SK-N-SH (cell line): ENCODE results near the gene GPN3. TPM values are rescaled to one million over a fixed set of nuclear protein-coding genes. Genes with fewer than 3 reads are reported as not detected.

ENCODE experiments used
- CTCF ChIA-PET: fragments of 300-600, 350-600 bp; formaldehyde crosslinking; extraction: SDS; loops from one replicate; lab custom pipeline; 2021; lab: Yijun Ruan, JAX
- POLR2A ChIA-PET: fragments of 350-600 bp; sonication (Branson Sonifier 250); formaldehyde crosslinking; extraction: SDS; loops from one replicate; lab custom pipeline; 2020; ENCODE audit warnings: antibody characterized with exemption, inconsistent platforms; lab: Yijun Ruan, JAX
- DNase-seq: peaks from one replicate; pipeline ENCODE4 v3.0.0; 2012
- H2AFZ ChIP-seq: fragments of 200-600 bp; sonication (generic); 2 replicates; pipeline ENCODE4 v1.8.1; 2016; ENCODE audit warnings: antibody characterized with exemption, mild to moderate bottlenecking, low read depth
- H3F3A ChIP-seq: fragments of 200-600 bp; sonication (generic); replicated peaks from 2 replicates; pipeline ENCODE3; 2016; ENCODE audit warnings: antibody characterized with exemption, mild to moderate bottlenecking; ENCODE audit not compliant: insufficient read depth
- H3K27ac ChIP-seq, 2 experiments: fragments of 200-500 bp in 1 of 2; fragments of 200-600 bp in 1 of 2; sonication (Bioruptor generic) in 1 of 2; sonication (generic), shearing (Covaris generic) in 1 of 2; 2 replicates each; pipeline versions ENCODE4 v1.5.1 to v1.6.1; 2014 to 2016; ENCODE audit warnings: low read depth in 2 of 2, inconsistent platforms in 1 of 2, low read length in 1 of 2, mild to moderate bottlenecking in 1 of 2, mixed read lengths in 1 of 2
- H3K27me3 ChIP-seq: fragments of 200-600 bp; sonication (generic), shearing (Covaris generic); 2 replicates; pipeline ENCODE4 v1.6.1; 2016; ENCODE audit warnings: mixed run types; ENCODE audit not compliant: insufficient read depth
- H3K36me3 ChIP-seq, 2 experiments: fragments of 200-500 bp in 1 of 2; fragments of 200-600 bp in 1 of 2; sonication (Bioruptor generic) in 1 of 2; sonication (generic) in 1 of 2; replicated peaks in 1 of 2; 2 replicates each; pipeline versions ENCODE3 to v1.5.1; 2014 to 2016; ENCODE audit warnings: low read length in 1 of 2, mild to moderate bottlenecking in 1 of 2; ENCODE audit not compliant: insufficient read depth in 2 of 2, control insufficient read depth in 1 of 2
- H3K4me1 ChIP-seq, 2 experiments: fragments of 200-500 bp in 1 of 2; fragments of 200-600 bp in 1 of 2; sonication (Bioruptor generic) in 1 of 2; sonication (generic), shearing (Covaris generic) in 1 of 2; 2 replicates each; pipeline versions ENCODE4 v1.5.1 to v1.6.1; 2014 to 2016; ENCODE audit warnings: low read depth in 1 of 2, low read length in 1 of 2, mixed run types in 1 of 2; ENCODE audit not compliant: insufficient read depth in 2 of 2, control insufficient read depth in 1 of 2
- H3K4me2 ChIP-seq: fragments of 200-600 bp; sonication (generic), shearing (Covaris generic); 2 replicates; pipeline ENCODE4 v1.6.1; 2017; ENCODE audit warnings: mixed run types
- H3K4me3 ChIP-seq, 2 experiments: fragments of 200-500 bp in 1 of 2; fragments of 200-600 bp in 1 of 2; sonication (Bioruptor generic) in 1 of 2; sonication (generic), shearing (Covaris generic) in 1 of 2; 2 replicates each; pipeline versions ENCODE4 v1.5.1 to v1.8.1; 2014 to 2016; ENCODE audit warnings: low read depth in 2 of 2, inconsistent platforms in 1 of 2, low read length in 1 of 2, mild to moderate bottlenecking in 1 of 2, mixed read lengths in 1 of 2, moderate library complexity in 1 of 2
- H3K79me2 ChIP-seq: fragments of 200-600 bp; sonication (generic); 2 replicates; pipeline ENCODE4 v1.8.1; 2017; ENCODE audit warnings: mild to moderate bottlenecking; ENCODE audit not compliant: insufficient read depth
- H3K9ac ChIP-seq: fragments of 200-600 bp; sonication (generic); 2 replicates; pipeline ENCODE4 v1.6.1; 2017; ENCODE audit warnings: mixed run types
- H3K9me2 ChIP-seq: fragments of 200-600 bp; sonication (generic); 2 replicates; pipeline ENCODE4 v1.6.1; 2017; ENCODE audit warnings: mixed run types
- H3K9me3 ChIP-seq: fragments of 200-600 bp; sonication (generic); 2 replicates; pipeline ENCODE4 v1.6.1; 2017; ENCODE audit warnings: mixed run types, mild to moderate bottlenecking, moderate library complexity
- H4K20me1 ChIP-seq: fragments of 200-600 bp; sonication (generic); 2 replicates; pipeline ENCODE4 v1.6.1; 2017; ENCODE audit warnings: mild to moderate bottlenecking, mixed run types; ENCODE audit not compliant: insufficient read depth
- CHD2 ChIP-seq: fragments of 150-350 bp; IDR thresholded peaks from 2 replicates; pipeline ENCODE4 v1.6.1; 2018; ENCODE audit warnings: low read length; ENCODE audit not compliant: partially characterized antibody
- ELF1 ChIP-seq: IDR thresholded peaks from 2 replicates; pipeline ENCODE4 v1.4.0; 2012
- EP300 ChIP-seq, 2 experiments: IDR thresholded peaks; 2 replicates each; pipeline versions ENCODE4 v1.4.0 to v1.6.1; 2012; ENCODE audit warnings: borderline replicate concordance in 1 of 2, low read depth in 1 of 2, low read length in 1 of 2
- FOXM1 ChIP-seq: IDR thresholded peaks from 2 replicates; pipeline ENCODE4 v1.4.0; 2012; ENCODE audit warnings: low read depth, mild to moderate bottlenecking
- MXI1 ChIP-seq: IDR thresholded peaks from 2 replicates; pipeline ENCODE4 v1.6.1; 2012; ENCODE audit warnings: mild to moderate bottlenecking, low read depth, low read length, improper control_type of control experiment
- NRF1 ChIP-seq: IDR thresholded peaks from 2 replicates; pipeline ENCODE4 v1.6.1; 2012; ENCODE audit warnings: low read depth, mild to moderate bottlenecking, low read length
- RCOR1 ChIP-seq: fragments of 150-350 bp; IDR thresholded peaks from 2 replicates; pipeline ENCODE4 v1.6.1; 2017; ENCODE audit warnings: antibody characterized with exemption, low read length
- RXRA ChIP-seq: IDR thresholded peaks from 2 replicates; pipeline ENCODE4 v1.4.0; 2012; ENCODE audit warnings: low read depth, mild to moderate bottlenecking, borderline replicate concordance
- TCF12 ChIP-seq: IDR thresholded peaks from 2 replicates; pipeline ENCODE4 v1.4.0; 2012
- USF1 ChIP-seq: IDR thresholded peaks from 2 replicates; pipeline ENCODE4 v1.4.0; 2012; ENCODE audit warnings: low read depth, borderline replicate concordance
- WGBS: methylation state at CpG from one replicate; pipeline ENCODE4 v1.1.6; 2017; ENCODE audit warnings: low lambda C conversion rate; 5-methylcytosine and 5-hydroxymethylcytosine counted together
- polyA plus RNA-seq, 3 experiments: library from polyadenylated mRNA; depleted of rRNA; stranded (reverse); fragments of >200 nt; gene quantifications; 2 replicates each; pipeline ENCODE4 v1.2.3, GENCODE V29; 2012
- TF ChIP-seq, protein P1 (sequence below): IDR thresholded peaks from 2 replicates; pipeline ENCODE4; 2012
- TF ChIP-seq, protein P2 (sequence below): fragments of 150-350 bp; IDR thresholded peaks from 2 replicates; pipeline ENCODE4 v1.6.1; 2016; ENCODE audit warnings: mild to moderate bottlenecking, low read depth, low read length
- TF ChIP-seq, protein P3 (sequence below): IDR thresholded peaks from 2 replicates; pipeline ENCODE4 v1.4.0; 2012; ENCODE audit warnings: low read depth, borderline replicate concordance

The GPN3 gene
- polyA plus RNA-seq, 1 of the 3 experiments (the other 2 are of a cell fraction), result 21.6 TPM

DNA sequence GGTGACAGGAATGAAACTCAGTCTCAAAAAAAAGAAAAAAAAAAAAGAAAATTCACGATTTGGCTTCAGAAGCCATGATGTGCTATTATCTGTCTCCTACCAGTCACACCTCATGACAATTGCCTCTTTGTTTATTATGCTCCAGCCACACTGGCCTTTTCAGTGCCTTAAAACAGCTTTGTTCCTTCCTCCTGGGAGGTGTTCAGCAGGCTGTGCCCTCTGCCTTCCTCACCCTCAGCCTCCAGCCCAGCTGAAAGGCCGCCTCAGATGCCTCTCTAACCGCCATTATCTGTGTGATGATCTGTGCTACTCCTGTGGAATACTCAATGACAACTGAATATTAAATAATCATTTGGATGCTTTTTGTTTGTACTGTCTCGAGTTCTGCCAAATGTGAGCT lies 9.3 kb downstream of the GPN3 start (continued):
- TF ChIP-seq RCOR1 (no peak), CHD2 (no peak), ELF1 (no peak), EP300 (IDR thresholded peaks at IDR 0.05; ENCODE audit: borderline replicate concordance in 1 of 2, low read depth in 1 of 2, low read length in 1 of 2) (no peak), USF1 (no peak), FOXM1 (no peak), MXI1 (no peak)
- TF ChIP-seq, protein P1, sequence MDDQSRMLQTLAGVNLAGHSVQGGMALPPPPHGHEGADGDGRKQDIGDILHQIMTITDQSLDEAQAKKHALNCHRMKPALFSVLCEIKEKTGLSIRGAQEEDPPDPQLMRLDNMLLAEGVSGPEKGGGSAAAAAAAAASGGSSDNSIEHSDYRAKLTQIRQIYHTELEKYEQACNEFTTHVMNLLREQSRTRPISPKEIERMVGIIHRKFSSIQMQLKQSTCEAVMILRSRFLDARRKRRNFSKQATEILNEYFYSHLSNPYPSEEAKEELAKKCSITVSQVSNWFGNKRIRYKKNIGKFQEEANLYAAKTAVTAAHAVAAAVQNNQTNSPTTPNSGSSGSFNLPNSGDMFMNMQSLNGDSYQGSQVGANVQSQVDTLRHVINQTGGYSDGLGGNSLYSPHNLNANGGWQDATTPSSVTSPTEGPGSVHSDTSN, result no peak

DNA sequence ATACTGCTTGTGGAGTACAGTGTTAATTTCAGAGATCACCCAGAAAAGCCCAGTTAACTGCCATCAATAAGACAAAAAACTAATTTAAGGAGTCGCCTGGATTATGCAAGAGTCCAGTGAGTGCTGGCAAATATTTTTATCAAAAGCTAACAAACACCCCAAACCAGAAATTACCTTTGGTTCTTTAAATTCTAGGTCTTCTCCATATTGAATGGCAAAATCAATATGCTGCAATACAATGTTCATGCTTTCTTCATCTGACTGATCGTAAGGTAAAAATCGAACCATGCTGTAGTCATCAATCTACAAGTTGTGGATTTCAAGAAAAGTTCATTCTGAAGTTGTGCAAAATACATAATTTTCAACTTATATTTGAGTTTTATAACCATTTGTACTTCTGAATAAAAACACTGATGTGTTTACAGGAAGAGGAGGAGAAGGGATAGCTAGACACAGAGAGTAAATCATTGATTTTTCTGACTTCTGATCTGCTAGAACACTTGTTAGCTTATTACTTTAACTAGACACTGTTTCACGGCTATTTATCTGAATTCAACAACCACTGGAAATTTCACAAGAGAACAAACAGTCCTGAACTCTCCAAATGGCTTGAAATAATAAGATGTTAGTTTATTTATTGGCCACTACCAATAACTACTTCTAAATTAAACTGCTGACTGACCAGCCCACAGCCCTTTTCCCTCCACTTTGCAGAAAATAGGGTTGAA lies 14.3 kb downstream of the GPN3 start:
- Histone ChIP-seq H3F3A (peaks cover 16% of the 10 kb centered on the region), H3K9me3 (no peaks in the 10 kb centered on the region), H3K36me3 (peaks cover 12 to 18% of the 10 kb centered on the region in 2 experiments), H4K20me1 (no peaks in the 10 kb centered on the region), H3K9ac (no peak overlapping the region), H2AFZ (no peak overlapping the region), H3K27ac (no peak overlapping the region), H3K4me3 (no peak overlapping the region), H3K27me3 (no peaks in the 10 kb centered on the region), H3K4me1 (no peaks in the 10 kb centered on the region; a peak in 1 of 4 replicates), H3K4me2 (no peak overlapping the region), H3K79me2 (peaks cover 16% of the 10 kb centered on the region), H3K9me2 (no peaks in the 10 kb centered on the region)
- DNase-seq, result no peak
- WGBS, result 93% methylated on average over 4 of the region's 4 CpGs
- no peak for TF ChIP-seq RXRA
- TF ChIP-seq CHD2, result no peak
- TF ChIP-seq NRF1, result no peak
- CTCF ChIA-PET, result interaction anchor here (1.2 to 7.1 kb wide), 2 partner anchors 10 to 148 kb away, joined by 3 to 101 read pairs; no protein-coding TSS in a partner anchor
- POLR2A ChIA-PET, result interaction anchor here (0.6 kb wide), 1 partner anchor 23 kb away, joined by 3 read pairs; no protein-coding TSS in a partner anchor

DNA sequence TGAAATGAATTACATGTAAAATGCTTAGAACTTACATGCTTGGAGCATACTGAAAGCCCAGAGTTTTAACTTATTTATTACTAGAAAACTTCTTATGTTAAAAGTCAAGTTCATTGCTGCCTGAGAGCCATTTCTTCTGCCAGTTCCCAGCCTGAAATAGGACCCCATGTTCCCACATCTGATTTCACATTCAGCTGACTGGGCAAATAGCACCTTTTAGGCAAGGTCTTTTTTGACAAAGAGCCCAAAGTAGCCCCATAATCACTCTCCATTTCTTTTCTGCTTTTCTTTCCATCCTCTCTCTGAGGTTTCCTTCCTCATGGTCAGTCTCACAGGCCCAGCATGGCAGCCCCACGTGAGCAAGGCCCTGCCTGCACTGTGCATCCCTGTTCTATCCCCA lies 16.8 kb downstream of the GPN3 start:
- no peak for DNase-seq
- TF ChIP-seq, protein P2, sequence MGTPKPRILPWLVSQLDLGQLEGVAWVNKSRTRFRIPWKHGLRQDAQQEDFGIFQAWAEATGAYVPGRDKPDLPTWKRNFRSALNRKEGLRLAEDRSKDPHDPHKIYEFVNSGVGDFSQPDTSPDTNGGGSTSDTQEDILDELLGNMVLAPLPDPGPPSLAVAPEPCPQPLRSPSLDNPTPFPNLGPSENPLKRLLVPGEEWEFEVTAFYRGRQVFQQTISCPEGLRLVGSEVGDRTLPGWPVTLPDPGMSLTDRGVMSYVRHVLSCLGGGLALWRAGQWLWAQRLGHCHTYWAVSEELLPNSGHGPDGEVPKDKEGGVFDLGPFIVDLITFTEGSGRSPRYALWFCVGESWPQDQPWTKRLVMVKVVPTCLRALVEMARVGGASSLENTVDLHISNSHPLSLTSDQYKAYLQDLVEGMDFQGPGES, result no peak
- TF ChIP-seq, protein P3, sequence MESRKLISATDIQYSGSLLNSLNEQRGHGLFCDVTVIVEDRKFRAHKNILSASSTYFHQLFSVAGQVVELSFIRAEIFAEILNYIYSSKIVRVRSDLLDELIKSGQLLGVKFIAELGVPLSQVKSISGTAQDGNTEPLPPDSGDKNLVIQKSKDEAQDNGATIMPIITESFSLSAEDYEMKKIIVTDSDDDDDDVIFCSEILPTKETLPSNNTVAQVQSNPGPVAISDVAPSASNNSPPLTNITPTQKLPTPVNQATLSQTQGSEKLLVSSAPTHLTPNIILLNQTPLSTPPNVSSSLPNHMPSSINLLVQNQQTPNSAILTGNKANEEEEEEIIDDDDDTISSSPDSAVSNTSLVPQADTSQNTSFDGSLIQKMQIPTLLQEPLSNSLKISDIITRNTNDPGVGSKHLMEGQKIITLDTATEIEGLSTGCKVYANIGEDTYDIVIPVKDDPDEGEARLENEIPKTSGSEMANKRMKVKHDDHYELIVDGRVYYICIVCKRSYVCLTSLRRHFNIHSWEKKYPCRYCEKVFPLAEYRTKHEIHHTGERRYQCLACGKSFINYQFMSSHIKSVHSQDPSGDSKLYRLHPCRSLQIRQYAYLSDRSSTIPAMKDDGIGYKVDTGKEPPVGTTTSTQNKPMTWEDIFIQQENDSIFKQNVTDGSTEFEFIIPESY, result no peak
- TF ChIP-seq TCF12, result no peak
- 94% methylated on average over 1 of the region's 1 CpG for WGBS
- H3K4me2 ChIP-seq, result no peak overlapping the region
- H3K36me3 ChIP-seq, result peaks cover 16 to 34% of the 10 kb centered on the region in 2 experiments
- H3K79me2 ChIP-seq, result peaks cover 41% of the 10 kb centered on the region
- no peak overlapping the region for H3K4me3 ChIP-seq
- ChIA-PET POLR2A (interaction anchor here (4.4 kb wide), 1 partner anchor 17 kb away, joined by 26 read pairs; the partner anchor contains the start of genes FAM216A and GPN3), CTCF (interaction anchor here (0.7 to 7.1 kb wide), 7 partner anchors 8 to 376 kb away, joined by 3 to 101 read pairs (median 11); partner anchors contain the start of gene FAM216A)
- H3K27me3 ChIP-seq, result no peaks in the 10 kb centered on the region
- no peak overlapping the region for H3K27ac ChIP-seq
- no peaks in the 10 kb centered on the region for H3K9me3 ChIP-seq
- H2AFZ ChIP-seq, result no peak overlapping the region
- H3F3A ChIP-seq, result peaks cover 16% of the 10 kb centered on the region
- no peaks in the 10 kb centered on the region for H3K9me2 ChIP-seq
- H4K20me1 ChIP-seq, result peaks cover 12% of the 10 kb centered on the region; the same call in 1 of the 2 replicates
- no peak overlapping the region for H3K9ac ChIP-seq
- no peaks in the 10 kb centered on the region; a peak in 1 of 4 replicates for H3K4me1 ChIP-seq
